C4-2B (cell line): ENCODE results near the gene MINDY4.
A peak's percentile ranks its signal among the peaks of the same experiment; 100 is the strongest.

Experiments
- H3K27ac ChIP-seq: fragments of 450-650 bp; 2 replicates; pipeline ENCODE4 v1.5.1; 2017
- CTCF ChIP-seq: fragments of 450-650 bp; conservative IDR thresholded peaks from 2 replicates; pipeline ENCODE4 v1.5.1; 2017; ENCODE audit warnings: mild to moderate bottlenecking
- ZFX ChIP-seq: fragments of 450-650 bp; IDR thresholded peaks from 2 replicates; pipeline ENCODE4 v1.6.1; 2017

MINDY4 gene

DNA sequence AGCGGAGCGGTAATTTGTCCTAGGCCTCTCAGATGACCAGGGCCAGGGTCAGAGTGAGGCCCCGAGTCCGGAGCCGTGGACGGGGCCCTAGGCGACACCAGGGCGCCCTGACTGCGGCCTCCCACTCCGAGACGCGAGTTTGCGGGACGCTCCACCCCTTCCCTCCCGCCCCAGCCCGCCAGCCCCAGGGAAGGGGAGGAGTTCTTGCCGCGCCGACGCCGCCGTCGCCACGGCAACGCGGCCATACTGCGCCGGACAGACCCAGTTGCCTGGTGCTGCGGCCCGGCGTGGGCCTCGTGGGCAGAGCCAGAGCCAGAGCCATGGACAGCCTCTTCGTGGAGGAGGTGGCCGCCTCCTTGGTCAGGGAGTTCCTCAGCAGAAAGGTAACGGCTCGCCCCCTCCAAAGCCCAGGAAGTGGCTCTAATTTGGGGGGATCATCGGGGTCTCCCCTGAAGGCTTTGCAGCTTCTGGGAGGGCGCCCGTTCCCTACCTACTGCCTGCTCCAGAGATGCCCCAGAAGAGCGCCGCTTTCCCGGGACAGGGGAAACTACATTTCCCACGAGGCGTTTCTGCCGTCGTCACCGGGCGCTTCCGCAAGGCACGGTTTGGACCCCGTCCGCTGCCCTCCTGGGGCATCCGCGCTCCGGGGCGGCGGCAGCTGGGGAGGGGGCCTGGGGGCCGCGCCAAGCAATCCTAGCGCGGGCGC lies at the start of gene MINDY4:
Gene MINDY4 (plus strand): TSS at position 244 of the 706 bp plus-strand sequence. CDS start 77 bp downstream, at position 321.
- TF ChIP-seq CTCF, result no peak
- peak; percentile 46; the same call in 1 of the 2 replicates for TF ChIP-seq ZFX
- H3K27ac ChIP-seq, result peak within 1 kb of the TSS; percentile 78

GRCh38 chr7:30722187-30722586 lies 49.0 kb upstream of the MINDY4 start:
- no peak overlapping the region for H3K27ac ChIP-seq
- TF ChIP-seq CTCF (no peak), ZFX (no peak)

GRCh38 chr7:30722671-30723070 lies 48.5 kb upstream of the MINDY4 start:
- H3K27ac ChIP-seq, result no peak overlapping the region

DNA sequence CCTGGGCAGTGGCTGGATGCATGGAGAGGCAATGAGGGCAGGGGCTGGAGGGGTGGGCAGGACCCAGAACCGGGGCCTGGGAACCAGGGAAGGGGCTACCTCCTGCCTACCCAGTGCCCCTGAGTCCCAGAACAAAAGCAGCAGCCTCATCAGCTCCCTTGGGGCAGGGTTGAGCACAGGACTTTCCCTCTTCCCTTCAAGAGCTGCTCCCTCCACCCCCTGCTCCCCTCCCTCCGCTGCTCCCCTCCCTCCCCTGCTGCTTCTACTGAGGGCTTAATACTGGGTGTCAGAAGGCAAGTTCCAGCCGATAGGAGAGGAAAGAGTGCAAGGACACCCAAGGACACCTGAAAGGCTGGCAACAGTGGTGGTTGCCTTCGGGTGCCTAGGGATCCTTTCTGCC lies 47.4 kb upstream of the MINDY4 start:
- TF ChIP-seq CTCF (no peak), ZFX (no peak)

More at GRCh38 chr7:30722671-30723070, 48.5 kb upstream of the MINDY4 start:
- no peak for TF ChIP-seq CTCF
- TF ChIP-seq ZFX, result no peak

GRCh38 chr7:30726296-30727006 lies 44.8 kb upstream of the MINDY4 start:
- no peak for TF ChIP-seq CTCF
- TF ChIP-seq ZFX, result no peak
- no peak overlapping the region for H3K27ac ChIP-seq

More for the DNA sequence above, 47.4 kb upstream of the MINDY4 start:
- no peak overlapping the region for H3K27ac ChIP-seq

- TF ChIP-seq ZFX, result no peak
- no peak for TF ChIP-seq CTCF
- no peak overlapping the region for H3K27ac ChIP-seq
Measured at GRCh38 chr7:30727061-30727945, 43.9 kb upstream of the MINDY4 start.
